HG03103 (cell line): ENCODE measurements around the gene SIL1.
"Not testable (repeated sequence)": the region's sequence is repeated elsewhere in the genome, so short reads cannot be mapped to it uniquely, and the experiment has no call there.

Experiments used
- ATAC-seq: cut with Tn5 transposase; IDR thresholded peaks from one replicate; pipeline ENCODE4 v1.9.1; 2021; ENCODE audit warnings: low read depth; ENCODE audit not compliant: unreplicated experiment

The SIL1 gene

DNA sequence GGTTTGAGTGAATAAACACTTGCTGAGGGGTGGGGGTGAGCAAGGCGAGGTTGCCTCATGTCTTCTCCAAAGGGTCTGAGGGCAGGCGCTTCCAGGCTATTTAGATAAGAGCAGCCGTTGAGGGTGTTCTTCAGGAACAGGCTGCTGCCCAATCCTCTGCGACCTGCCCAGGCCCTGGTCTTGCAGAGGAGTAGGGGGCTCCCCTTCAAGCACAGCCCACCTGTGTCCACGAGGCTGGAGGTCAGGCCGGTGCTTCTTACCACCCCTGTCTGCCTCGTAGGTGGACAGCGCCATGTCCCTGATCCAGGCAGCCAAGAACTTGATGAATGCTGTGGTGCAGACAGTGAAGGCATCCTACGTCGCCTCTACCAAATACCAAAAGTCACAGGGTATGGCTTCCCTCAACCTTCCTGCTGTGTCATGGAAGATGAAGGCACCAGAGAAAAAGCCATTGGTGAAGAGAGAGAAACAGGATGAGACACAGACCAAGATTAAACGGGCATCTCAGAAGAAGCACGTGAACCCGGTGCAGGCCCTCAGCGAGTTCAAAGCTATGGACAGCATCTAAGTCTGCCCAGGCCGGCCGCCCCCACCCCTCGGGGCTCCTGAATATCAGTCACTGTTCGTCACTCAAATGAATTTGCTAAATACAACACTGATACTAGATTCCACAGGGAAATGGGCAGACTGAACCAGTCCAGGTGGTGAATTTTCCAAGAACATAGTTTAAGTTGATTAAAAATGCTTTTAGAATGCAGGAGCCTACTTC lies 264.5 kb downstream of the SIL1 start:
- no peak for ATAC-seq

DNA sequence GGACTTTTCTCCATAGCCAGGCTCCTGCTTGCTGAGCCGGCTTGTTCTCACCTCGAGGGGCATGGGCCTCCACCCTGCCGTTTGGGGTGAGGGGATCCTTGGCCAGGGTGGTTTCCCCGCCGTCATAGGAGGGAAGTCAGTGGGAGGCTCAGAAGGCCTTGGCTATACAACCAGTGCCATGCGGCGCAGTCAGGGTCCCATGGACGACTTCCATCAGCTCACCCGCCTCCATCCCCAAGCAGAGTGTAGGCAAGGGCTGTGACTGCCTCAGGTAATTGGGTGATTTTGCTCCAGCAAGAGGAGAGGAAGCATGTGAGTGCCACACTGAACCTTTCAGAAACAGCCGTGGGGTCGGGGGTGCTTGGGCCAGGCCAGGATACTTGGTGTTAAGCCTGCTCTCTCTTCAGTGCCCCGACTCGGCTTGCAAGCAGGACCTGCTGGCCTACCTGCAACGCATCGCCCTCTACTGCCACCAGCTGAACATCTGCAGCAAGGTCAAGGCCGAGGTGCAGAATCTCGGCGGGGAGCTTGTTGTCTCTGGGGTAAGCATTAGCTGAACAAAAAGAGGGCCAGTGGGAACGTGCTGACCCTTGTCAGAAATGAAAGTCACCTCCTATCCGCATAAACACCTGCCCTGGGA lies 265.9 kb downstream of the SIL1 start:
- no peak for ATAC-seq

GRCh38 chr5:138930371-138931097 lies 267.6 kb downstream of the SIL1 start:
- ATAC-seq = no peak

- ATAC-seq = no peak
Measured at GRCh38 chr5:138929571-138929955, 268.6 kb downstream of the SIL1 start.

DNA sequence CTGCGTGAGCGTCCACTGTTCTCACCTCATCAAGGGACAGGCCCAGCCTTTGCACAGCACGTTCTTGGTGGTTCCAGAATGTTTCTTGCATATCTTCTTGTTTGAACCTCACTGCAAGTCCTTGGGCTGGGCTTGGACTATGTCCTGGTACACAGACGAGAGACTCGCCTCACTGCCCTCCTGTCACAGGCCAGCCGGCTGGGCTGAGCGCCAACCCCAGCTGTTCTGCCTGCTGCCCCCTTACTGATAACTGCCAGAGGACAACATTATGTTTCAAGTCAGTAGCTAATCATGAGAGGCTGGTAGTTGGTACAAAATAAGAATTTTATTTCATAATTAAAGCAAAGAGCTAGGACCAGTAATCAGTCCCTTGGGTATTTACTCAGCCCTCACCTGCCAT lies 270.2 kb downstream of the SIL1 start:
- no peak for ATAC-seq

DNA sequence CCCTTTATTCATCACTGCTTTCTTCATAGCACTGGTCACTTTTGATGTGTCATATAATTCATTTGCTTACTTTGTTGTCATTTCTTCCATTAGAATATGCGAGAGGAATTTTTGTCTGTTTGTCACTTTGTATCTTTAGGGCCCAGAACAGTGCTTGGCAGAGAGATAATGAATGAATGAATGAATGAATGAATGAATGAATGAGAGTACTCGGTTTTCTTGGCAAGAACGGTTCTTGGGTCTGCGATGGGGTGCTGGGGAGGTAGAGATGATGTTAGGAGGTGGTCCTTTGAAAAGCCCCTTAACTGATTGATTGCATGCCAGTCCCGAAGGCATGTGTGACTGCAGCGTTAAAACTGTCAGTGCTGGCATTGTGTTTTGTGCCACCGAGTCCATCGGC lies 270.6 kb downstream of the SIL1 start:
- ATAC-seq = no peak

- no peak for ATAC-seq
Measured at GRCh38 chr5:138926688-138927448, 271.3 kb downstream of the SIL1 start.

- ATAC-seq = no peak
Measured at GRCh38 chr5:138926257-138926656, 271.9 kb downstream of the SIL1 start.

- no peak for ATAC-seq
Measured at GRCh38 chr5:138925090-138925635, 273.0 kb downstream of the SIL1 start.

DNA sequence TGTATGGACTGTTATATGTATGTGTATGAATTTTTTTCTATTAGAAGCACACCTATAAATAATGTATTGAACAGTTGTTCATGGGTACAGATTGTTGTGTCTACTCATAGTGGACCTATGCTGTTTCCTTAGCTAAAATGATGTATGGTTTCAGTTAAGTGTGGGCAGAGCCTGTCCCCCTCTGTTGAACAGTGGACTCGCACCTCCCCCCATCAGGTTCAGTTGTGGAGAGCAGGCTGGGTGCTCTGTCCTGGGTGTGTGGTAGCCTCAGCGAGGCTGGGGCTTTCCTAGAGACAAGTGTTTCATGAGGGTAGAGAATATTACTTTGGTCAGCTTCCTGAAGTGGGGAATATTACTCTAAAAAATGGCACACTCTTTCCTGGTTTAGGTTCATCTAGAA lies 275.7 kb downstream of the SIL1 start:
- no peak for ATAC-seq

DNA sequence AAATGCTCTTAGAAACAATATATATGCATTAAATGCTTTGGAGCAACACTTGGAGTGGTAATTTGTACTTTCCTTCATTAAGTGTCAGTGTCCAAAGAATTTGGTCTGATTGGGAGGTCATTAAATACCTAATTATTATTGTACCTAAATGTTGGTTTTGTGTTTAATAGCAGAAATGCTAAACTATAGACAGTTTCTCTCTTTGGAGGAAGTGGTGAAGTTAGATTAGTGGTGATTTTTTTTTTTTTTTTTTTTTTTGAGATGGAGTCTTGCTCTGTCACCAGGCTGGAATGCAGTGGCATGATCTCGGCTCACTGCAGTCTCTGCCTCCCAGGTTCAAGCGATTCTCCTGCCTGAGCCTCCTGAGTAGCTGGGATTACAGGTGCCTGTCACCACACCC lies 276.8 kb downstream of the SIL1 start:
- not testable (repeated sequence) for ATAC-seq

- no peak for ATAC-seq
Measured at GRCh38 chr5:138920181-138920580, 278.0 kb downstream of the SIL1 start.

GRCh38 chr5:138918686-138919085 lies 279.5 kb downstream of the SIL1 start:
- ATAC-seq = no peak

- no peak for ATAC-seq
Measured at GRCh38 chr5:138914338-138914737, 283.8 kb downstream of the SIL1 start.

DNA sequence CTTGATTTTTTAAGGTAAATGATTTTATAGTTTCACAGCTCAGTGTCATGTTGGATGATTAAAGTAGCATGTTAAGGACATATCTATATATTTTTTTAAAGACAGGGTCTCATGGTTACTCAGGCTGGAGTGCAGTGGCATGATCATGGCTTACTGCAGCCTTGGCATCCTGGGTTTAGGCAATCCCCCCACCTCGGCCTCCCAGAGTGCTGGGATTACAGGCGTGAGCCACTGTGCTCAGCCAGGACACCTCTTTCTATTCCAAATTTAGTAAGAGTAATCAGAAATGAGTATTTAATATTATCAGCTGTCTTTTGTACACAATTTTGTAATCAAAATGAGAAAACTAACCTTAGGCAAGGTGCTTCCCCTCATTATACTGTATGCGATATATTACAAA lies 284.4 kb downstream of the SIL1 start:
- no peak for ATAC-seq

GRCh38 chr5:138912093-138912492 lies 286.1 kb downstream of the SIL1 start:
- ATAC-seq = no peak

DNA sequence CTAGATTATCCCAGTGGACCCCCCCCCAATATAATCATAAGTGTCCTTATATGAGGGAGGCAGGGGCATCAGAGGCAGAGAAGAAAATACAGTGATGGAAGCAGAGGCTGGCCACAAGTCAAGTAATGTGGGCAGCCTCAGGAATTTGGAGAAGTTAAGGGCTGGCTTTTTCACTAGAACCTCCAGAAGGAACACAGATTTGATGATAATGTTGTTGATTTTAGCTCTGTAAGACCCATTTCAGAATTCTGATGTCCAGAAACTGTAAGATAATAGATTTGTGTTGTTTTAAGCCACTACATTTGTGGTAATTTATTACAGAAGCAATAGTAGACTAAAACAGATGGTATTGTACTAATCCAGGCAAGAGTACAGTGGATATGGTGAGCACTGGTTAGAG lies 286.7 kb downstream of the SIL1 start:
- ATAC-seq = no peak

- no peak for ATAC-seq
Measured at GRCh38 chr5:138910546-138911185, 287.5 kb downstream of the SIL1 start.

DNA sequence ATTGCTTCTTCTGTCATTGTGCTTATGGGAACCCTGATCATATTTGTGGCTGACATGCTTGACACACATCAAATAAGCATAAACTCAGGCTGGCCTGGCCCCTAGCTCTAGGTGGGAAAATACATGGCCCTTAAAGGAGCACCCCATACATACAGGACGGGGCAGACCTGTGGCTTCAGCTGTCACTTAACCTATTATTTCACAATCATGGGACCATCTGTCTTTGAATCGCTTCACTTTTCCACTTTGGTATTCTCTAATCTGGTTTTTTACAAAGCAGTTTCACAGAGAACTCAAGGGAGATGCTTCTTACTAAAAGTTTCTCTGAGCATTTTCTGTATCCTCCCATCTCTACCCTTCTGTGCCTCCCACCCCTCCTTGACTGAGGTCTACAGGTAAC lies 288.4 kb downstream of the SIL1 start:
- no peak for ATAC-seq

DNA sequence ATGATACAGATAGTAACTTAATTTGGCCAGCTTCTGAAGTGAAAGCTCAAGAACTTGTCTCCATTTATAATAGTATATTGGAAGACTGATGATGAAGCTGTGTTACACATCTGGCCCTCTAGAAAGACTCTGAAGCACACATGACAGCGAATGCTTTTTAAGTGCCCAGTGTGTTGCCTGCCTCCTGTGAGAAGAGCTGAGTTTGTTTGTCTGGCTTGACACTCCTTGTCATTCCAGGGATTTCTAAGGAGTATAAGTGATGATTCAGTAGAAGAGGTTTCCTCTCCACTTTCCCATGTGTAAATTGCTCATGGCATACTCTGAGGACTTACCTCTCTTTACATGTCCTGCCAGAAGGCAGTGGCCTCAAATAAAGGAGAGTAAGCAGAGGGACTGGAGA lies 292.6 kb downstream of the SIL1 start:
- no peak for ATAC-seq
